Activated CD4-positive, alpha-beta memory T cell treated with anti-CD3 and anti-CD28 coated beads, Interleukin-2, amount 10 ng/mL, durations not matched to agents 7 days and 5 days (primary cell): ENCODE measurements around the gene RPS6KA3. TPM values are rescaled to one million over a fixed set of nuclear protein-coding genes. Genes with fewer than 3 reads are reported as not detected.

Experiments
- CTCF ChIA-PET: fragments of 350-600 bp; sonication (Branson Sonifier 250); formaldehyde crosslinking; loops from one replicate; lab custom pipeline; 2021; ENCODE audit warnings: antibody characterized with exemption, inconsistent platforms; lab: Charles Lee
- POLR2A ChIA-PET: fragments of 350-600 bp; sonication (Branson Sonifier 250); formaldehyde crosslinking; loops from one replicate; lab custom pipeline; 2021; ENCODE audit warnings: antibody characterized with exemption; lab: Charles Lee
- DNase-seq: peaks from one replicate; pipeline ENCODE4 v3.0.0-alpha.2; 2020
- H3K27ac Mint-ChIP-seq: one replicate; pipeline ENCODE4 v1.8.0; 2021; ENCODE audit warnings: mild to moderate bottlenecking, mixed read lengths
- H3K27me3 Mint-ChIP-seq: one replicate; pipeline ENCODE4 v1.8.0; 2021; ENCODE audit warnings: mixed read lengths
- H3K36me3 Mint-ChIP-seq: one replicate; pipeline ENCODE4 v1.8.0; 2021; ENCODE audit warnings: low read depth, mixed read lengths
- H3K4me1 Mint-ChIP-seq: one replicate; pipeline ENCODE4 v1.8.0; 2021; ENCODE audit warnings: mixed read lengths
- H3K4me3 Mint-ChIP-seq: one replicate; pipeline ENCODE4 v1.8.0; 2021; ENCODE audit warnings: mild to moderate bottlenecking, mixed read lengths
- H3K9me3 Mint-ChIP-seq: one replicate; pipeline ENCODE4 v1.8.0; 2021; ENCODE audit warnings: mixed read lengths
- total RNA-seq, 2 experiments: library from RNA; stranded (reverse); gene quantifications; one replicate each; pipeline ENCODE4 v1.2.3, GENCODE V29; 2021

The RPS6KA3 gene
- total RNA-seq, 2 experiments from 2014 or later: 76.6 to 78.0 TPM

- ChIA-PET POLR2A (no interaction called here), CTCF (no interaction called here)
- no peak for DNase-seq
- Mint-ChIP-seq H3K36me3 (no peaks in the 10 kb centered on the region), H3K4me3 (no peak overlapping the region), H3K9me3 (no peaks in the 10 kb centered on the region), H3K27me3 (peaks cover 16% of the 10 kb centered on the region), H3K4me1 (no peaks in the 10 kb centered on the region), H3K27ac (no peak overlapping the region)
Measured at GRCh38 chrX:20274121-20274520, 7.4 kb upstream of the RPS6KA3 start.

GRCh38 chrX:20271730-20272129, 5.0 kb upstream of the RPS6KA3 start:
- no peak for DNase-seq
- no peaks in the 10 kb centered on the region for H3K9me3 Mint-ChIP-seq
- H3K4me1 Mint-ChIP-seq: peaks cover 2% of the 10 kb centered on the region
- ChIA-PET CTCF (no interaction called here), POLR2A (no interaction called here)
- no peak overlapping the region for H3K27ac Mint-ChIP-seq
- H3K4me3 Mint-ChIP-seq: no peak overlapping the region
- H3K27me3 Mint-ChIP-seq: peaks cover 16% of the 10 kb centered on the region
- H3K36me3 Mint-ChIP-seq: no peaks in the 10 kb centered on the region

GRCh38 chrX:20271186-20271585, 4.5 kb upstream of the RPS6KA3 start:
- H3K9me3 Mint-ChIP-seq: no peaks in the 10 kb centered on the region
- H3K4me3 Mint-ChIP-seq: no peak overlapping the region
- H3K4me1 Mint-ChIP-seq: peaks cover 2% of the 10 kb centered on the region
- CTCF ChIA-PET: no interaction called here
- H3K27me3 Mint-ChIP-seq: peaks cover 13% of the 10 kb centered on the region
- POLR2A ChIA-PET: no interaction called here
- no peak overlapping the region for H3K27ac Mint-ChIP-seq
- DNase-seq: no peak
- H3K36me3 Mint-ChIP-seq: no peaks in the 10 kb centered on the region

DNA sequence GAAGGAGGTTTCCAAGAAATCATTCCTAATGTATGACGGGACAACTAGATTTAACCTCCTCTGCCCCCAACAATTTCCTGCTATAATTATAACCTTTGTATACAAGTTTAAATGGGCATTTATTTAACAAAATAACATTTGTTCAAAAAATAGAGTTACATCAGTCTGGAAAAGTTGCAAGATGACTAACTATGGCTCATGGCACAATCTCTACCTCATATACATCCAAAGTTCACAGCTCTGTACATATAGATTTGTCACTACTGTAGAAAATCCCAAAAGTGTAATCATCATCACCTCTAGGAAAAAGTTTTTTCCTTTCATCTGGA, 3.8 kb upstream of the RPS6KA3 start:
- Mint-ChIP-seq H3K4me3 (no peak overlapping the region), H3K27ac (no peak overlapping the region), H3K9me3 (no peaks in the 10 kb centered on the region), H3K27me3 (peaks cover 10% of the 10 kb centered on the region), H3K4me1 (peaks cover 2% of the 10 kb centered on the region), H3K36me3 (peaks cover 2% of the 10 kb centered on the region)
- DNase-seq: no peak
- ChIA-PET CTCF (no interaction called here), POLR2A (no interaction called here)

GRCh38 chrX:20269848-20270561, 3.3 kb upstream of the RPS6KA3 start:
- no peaks in the 10 kb centered on the region for H3K9me3 Mint-ChIP-seq
- CTCF ChIA-PET: interaction anchor here (1.6 kb wide), 1 partner anchor 17 kb away, joined by 3 read pairs; no protein-coding TSS in a partner anchor
- POLR2A ChIA-PET: no interaction called here

GRCh38 chrX:20267931-20268701, 1.4 kb upstream of the RPS6KA3 start:
- POLR2A ChIA-PET: interaction anchor here (2.8 kb wide), 1 partner anchor 15 kb away, joined by 15 read pairs; no protein-coding TSS in a partner anchor
- peaks cover 9% of the 10 kb centered on the region for H3K36me3 Mint-ChIP-seq
- H3K9me3 Mint-ChIP-seq: no peaks in the 10 kb centered on the region
- no peak overlapping the region for H3K27ac Mint-ChIP-seq
- CTCF ChIA-PET: no interaction called here
- H3K4me1 Mint-ChIP-seq: peaks cover 16% of the 10 kb centered on the region
- DNase-seq: peak; percentile 16
- peaks cover 8% of the 10 kb centered on the region for H3K27me3 Mint-ChIP-seq
- peak overlapping the region; percentile 83 for H3K4me3 Mint-ChIP-seq

More at GRCh38 chrX:20269848-20270561, 3.3 kb upstream of the RPS6KA3 start:
- no peak overlapping the region for H3K4me3 Mint-ChIP-seq
- H3K27ac Mint-ChIP-seq: no peak overlapping the region
- DNase-seq: no peak
- H3K4me1 Mint-ChIP-seq: peaks cover 3% of the 10 kb centered on the region
- peaks cover 7% of the 10 kb centered on the region for H3K36me3 Mint-ChIP-seq
- H3K27me3 Mint-ChIP-seq: peaks cover 10% of the 10 kb centered on the region

- Mint-ChIP-seq H3K27me3 (peaks cover 8% of the 10 kb centered on the region), H3K36me3 (peaks cover 9% of the 10 kb centered on the region), H3K9me3 (no peaks in the 10 kb centered on the region), H3K4me1 (peaks cover 17% of the 10 kb centered on the region), H3K4me3 (peak overlapping the region; percentile 83), H3K27ac (peak overlapping the region; percentile 91)
- ChIA-PET POLR2A (interaction anchor here (1.1 to 2.8 kb wide), 3 partner anchors 14 to 249 kb away, joined by 3 to 15 read pairs (median 9); no protein-coding TSS in a partner anchor), CTCF (no interaction called here)
- no peak for DNase-seq
Measured at GRCh38 chrX:20267607-20267930, 860 bp upstream of the RPS6KA3 start.

- Mint-ChIP-seq H3K27ac (peak overlapping the region; percentile 92), H3K36me3 (peaks cover 13% of the 10 kb centered on the region), H3K9me3 (no peaks in the 10 kb centered on the region), H3K4me1 (peaks cover 26% of the 10 kb centered on the region), H3K27me3 (peaks cover 2% of the 10 kb centered on the region), H3K4me3 (peak overlapping the region; percentile 95)
- CTCF ChIA-PET: no interaction called here
- DNase-seq: peak; percentile 25
- POLR2A ChIA-PET: interaction anchor here (1.0 to 2.8 kb wide), 5 partner anchors 13 to 250 kb away, joined by 3 to 15 read pairs (median 3); partner anchors contain the start of gene EIF1AX
Measured at GRCh38 chrX:20265726-20266681, 705 bp downstream of the RPS6KA3 start.

- Mint-ChIP-seq H3K4me3 (peak overlapping the region; percentile 95), H3K4me1 (peaks cover 30% of the 10 kb centered on the region), H3K27ac (peak overlapping the region; percentile 92), H3K36me3 (peaks cover 13% of the 10 kb centered on the region), H3K9me3 (no peaks in the 10 kb centered on the region), H3K27me3 (peaks cover 2% of the 10 kb centered on the region)
- ChIA-PET POLR2A (interaction anchor here (1.0 to 2.4 kb wide), 4 partner anchors 9 to 251 kb away, joined by 3 to 19 read pairs (median 6); no protein-coding TSS in a partner anchor), CTCF (interaction anchor here (0.6 kb wide), 1 partner anchor 12 kb away, joined by 3 read pairs; no protein-coding TSS in a partner anchor)
- peak; percentile 66 for DNase-seq
Measured at GRCh38 chrX:20265221-20265725, 1.4 kb downstream of the RPS6KA3 start.

DNA sequence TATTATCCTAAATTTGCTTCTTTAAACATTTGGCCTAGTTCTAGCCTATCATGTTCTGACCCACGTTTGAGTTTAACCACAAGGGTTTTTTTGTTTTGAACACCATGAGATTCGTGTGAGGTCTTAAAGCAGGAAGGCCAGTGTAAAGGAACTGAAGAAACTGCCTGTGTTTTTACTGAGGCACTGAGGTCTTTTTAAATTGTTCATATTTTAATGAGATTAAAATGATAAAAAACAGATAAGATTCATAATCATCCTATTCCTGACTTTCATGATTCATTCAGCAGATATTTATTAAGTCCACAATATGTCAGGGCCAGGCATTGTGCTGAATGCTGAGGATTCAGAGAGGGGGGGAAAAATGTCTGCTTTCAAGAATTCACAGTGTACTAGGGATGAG, 3.2 kb downstream of the RPS6KA3 start:
- DNase-seq: no peak
- Mint-ChIP-seq H3K27ac (peak overlapping the region; percentile 66), H3K27me3 (no peaks in the 10 kb centered on the region), H3K36me3 (peaks cover 13% of the 10 kb centered on the region), H3K4me1 (peaks cover 33% of the 10 kb centered on the region), H3K4me3 (peak overlapping the region; percentile 63), H3K9me3 (no peaks in the 10 kb centered on the region)
- CTCF ChIA-PET: interaction anchor here (1.3 kb wide), 1 partner anchor 11 kb away, joined by 5 read pairs; no protein-coding TSS in a partner anchor
- POLR2A ChIA-PET: interaction anchor here (1.0 to 2.4 kb wide), 4 partner anchors 10 to 253 kb away, joined by 3 to 19 read pairs (median 4); no protein-coding TSS in a partner anchor

- Mint-ChIP-seq H3K27me3 (no peaks in the 10 kb centered on the region), H3K27ac (no peak overlapping the region), H3K36me3 (peaks cover 14% of the 10 kb centered on the region), H3K4me1 (peaks cover 41% of the 10 kb centered on the region), H3K4me3 (no peak overlapping the region), H3K9me3 (no peaks in the 10 kb centered on the region)
- POLR2A ChIA-PET: no interaction called here
- CTCF ChIA-PET: no interaction called here
- no peak for DNase-seq
Measured at GRCh38 chrX:20260885-20261284, 5.8 kb downstream of the RPS6KA3 start.

GRCh38 chrX:20254712-20255299, 11.9 kb downstream of the RPS6KA3 start:
- POLR2A ChIA-PET: interaction anchor here (2.9 kb wide), 1 partner anchor 12 kb away, joined by 15 read pairs; the partner anchor contains the start of gene RPS6KA3
- H3K27ac Mint-ChIP-seq: no peak overlapping the region
- DNase-seq: no peak

More at GRCh38 chrX:20254712-20255299, 11.9 kb downstream of the RPS6KA3 start:
- H3K9me3 Mint-ChIP-seq: no peaks in the 10 kb centered on the region
- H3K4me3 Mint-ChIP-seq: no peak overlapping the region
- CTCF ChIA-PET: interaction anchor here (2.9 kb wide), 1 partner anchor 184 kb away, joined by 32 read pairs; no protein-coding TSS in a partner anchor
- peaks cover 42% of the 10 kb centered on the region for H3K4me1 Mint-ChIP-seq
- H3K36me3 Mint-ChIP-seq: peaks cover 16% of the 10 kb centered on the region
- no peaks in the 10 kb centered on the region for H3K27me3 Mint-ChIP-seq
